Measurements from ENCODE around the gene MRFAP1L1. TPM values are rescaled to one million over a fixed set of nuclear protein-coding genes. Genes with fewer than 3 reads are reported as not detected.

MRFAP1L1 gene
- total and polyA plus RNA-seq, 9 of the 15 experiments (the other 6 are each of a cell fraction or from before 2014, with no cell fraction given): 37.6 to 111 (median 83.8) TPM

GRCh38 chr4:6709230-6710114 is at the start of gene MRFAP1L1 (continued):
- TF ChIP-seq AFF1 (IDR thresholded peaks at IDR 0.05; ENCODE audit: low read depth in 1 of 2, partially characterized antibody in 2 of 2) (peak in 1 of 2 experiments; percentile 83), NBN (IDR thresholded peaks at IDR 0.05; ENCODE audit: low read depth) (peak; percentile 78; the same call in 1 of the 2 replicates), MBD1 (CRISPR knock-in tag; IDR thresholded peaks at IDR 0.05) (no peak), PHF20 (IDR thresholded peaks at IDR 0.05; ENCODE audit: partially characterized antibody) (peak; percentile 76), E2F8 (IDR thresholded peaks at IDR 0.05; ENCODE audit: low read depth, partially characterized antibody) (peak; percentile 87), STAT6 (CRISPR knock-in tag; IDR thresholded peaks at IDR 0.05) (no peak), SMARCA4 (IDR thresholded peaks at IDR 0.05) (no peak), ZKSCAN1 (IDR thresholded peaks at IDR 0.05; ENCODE audit: low read depth, low read length) (no peak), NR4A1 (CRISPR knock-in tag; IDR thresholded peaks at IDR 0.05) (no peak), NR4A1 (tag; IDR thresholded peaks at IDR 0.05) (peak; percentile 62; the same call in 1 of the 2 replicates)
